GM19238 (cell line): ENCODE results near the gene EFCAB8.

Source experiments
- DNase-seq: peaks from one replicate; pipeline ENCODE4 v3.0.0; 2011; ENCODE audit warnings: low spot score; ENCODE audit not compliant: insufficient read length

EFCAB8 gene

DNA sequence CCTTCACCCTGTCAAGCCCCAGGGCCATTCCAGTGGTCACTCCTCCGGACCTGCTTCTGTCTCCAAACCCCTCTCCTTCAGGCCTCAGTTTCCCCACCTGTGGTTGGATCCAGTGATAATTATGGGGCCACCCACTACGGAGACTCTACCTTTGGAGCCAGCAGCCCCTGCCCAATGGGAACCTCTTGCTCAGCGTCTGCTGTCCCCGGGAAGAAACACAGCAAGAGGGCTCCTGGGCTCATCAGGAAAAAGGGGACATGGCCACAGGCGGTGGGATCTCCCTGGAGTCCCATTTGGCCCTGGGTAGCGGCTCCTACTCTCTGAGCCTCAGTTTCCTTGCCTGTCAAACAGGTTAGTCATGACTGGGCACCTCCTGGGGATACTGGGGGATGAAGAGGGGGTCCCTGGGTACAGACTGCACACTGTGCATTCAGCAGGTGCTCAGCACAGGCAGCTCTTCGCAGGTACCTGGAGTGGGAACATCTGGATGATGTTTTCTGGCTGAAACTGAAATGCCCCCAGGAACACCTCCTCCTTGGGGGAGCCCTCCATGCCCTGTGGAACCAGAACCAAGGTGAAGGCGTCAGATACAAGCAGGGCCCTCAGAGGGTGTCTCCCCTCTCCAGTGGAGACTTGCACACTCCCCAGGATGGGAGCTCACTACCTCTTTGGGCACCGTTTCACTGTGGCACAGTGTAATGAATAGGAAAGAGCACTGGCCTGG is 126.1 kb downstream of the EFCAB8 start:
- no peak for DNase-seq

DNA sequence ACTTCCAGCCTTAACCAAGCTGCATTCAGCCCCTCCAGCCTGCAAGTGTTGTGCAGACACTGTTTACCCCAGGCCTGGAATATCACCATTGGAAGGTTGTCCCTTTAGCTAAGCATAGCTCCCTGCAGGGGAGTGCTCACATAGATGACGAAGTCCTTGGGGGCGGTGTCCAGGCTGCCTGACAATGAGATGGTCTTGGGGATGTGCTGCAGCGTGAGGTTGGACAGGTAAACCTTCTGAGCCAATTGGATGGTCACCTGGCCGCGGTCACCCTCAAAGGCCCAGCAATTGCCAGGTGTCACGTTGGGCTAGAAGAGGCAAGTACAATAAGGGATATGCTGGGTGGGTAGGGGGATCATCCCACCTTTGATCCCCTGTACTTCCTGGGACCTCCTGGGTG is 126.9 kb downstream of the EFCAB8 start:
- no peak for DNase-seq

DNA sequence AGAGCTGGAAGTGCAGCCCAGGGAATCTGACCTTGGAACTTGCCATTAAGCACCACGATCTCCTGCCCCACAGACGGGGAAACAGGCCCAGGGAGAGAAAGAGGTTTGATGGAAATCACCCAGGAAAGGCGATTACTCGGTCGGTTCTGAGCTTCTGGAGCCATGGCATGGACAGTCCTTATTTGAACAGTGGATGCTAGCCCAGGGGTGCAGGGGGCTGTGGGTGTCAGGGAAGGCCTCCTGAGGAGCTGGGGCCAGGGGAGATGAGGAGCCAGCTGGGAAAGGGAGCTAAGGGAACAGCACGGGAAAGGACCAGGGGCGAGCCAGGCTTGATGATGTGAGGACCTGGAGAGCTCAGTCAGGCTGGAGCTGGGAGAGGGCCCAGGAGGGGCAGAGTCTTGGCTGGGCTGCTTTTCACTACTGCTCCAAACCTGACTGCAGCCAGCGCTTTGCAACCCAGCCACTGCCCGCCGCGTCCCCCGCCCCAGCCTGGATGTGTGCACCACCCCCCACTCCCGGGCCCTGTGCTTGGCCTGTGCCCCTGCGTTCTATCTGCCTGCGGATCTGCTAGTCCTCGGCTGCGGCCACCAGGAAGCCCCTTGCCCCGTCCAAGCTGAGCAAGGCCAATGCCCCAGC is 127.7 kb downstream of the EFCAB8 start:
- no peak for DNase-seq

- DNase-seq: no peak
Measured at GRCh38 chr20:32987044-32987825, 128.5 kb downstream of the EFCAB8 start.

DNA sequence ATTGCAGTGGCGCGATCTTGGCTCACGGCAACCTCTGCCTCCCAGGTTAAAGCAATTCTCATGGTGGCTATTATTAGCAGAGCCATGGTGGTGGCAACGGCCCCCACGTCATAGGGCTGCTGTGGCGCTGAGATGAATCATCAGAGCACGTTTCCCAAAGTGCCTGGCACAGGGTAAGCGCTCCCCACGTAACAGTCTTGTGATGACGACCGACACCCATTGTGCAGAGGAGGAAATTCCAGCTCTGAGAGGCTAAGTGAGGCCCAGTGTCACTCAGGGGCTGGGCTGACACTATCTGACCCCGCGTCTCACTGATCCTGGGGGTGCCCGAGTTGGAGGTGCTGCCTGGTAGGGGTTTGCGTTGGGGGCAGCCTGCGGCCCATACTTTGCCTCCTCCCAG is 129.3 kb downstream of the EFCAB8 start:
- DNase-seq: no peak

- no peak for DNase-seq
Measured at GRCh38 chr20:32989507-32990283, 131.0 kb downstream of the EFCAB8 start.

DNA sequence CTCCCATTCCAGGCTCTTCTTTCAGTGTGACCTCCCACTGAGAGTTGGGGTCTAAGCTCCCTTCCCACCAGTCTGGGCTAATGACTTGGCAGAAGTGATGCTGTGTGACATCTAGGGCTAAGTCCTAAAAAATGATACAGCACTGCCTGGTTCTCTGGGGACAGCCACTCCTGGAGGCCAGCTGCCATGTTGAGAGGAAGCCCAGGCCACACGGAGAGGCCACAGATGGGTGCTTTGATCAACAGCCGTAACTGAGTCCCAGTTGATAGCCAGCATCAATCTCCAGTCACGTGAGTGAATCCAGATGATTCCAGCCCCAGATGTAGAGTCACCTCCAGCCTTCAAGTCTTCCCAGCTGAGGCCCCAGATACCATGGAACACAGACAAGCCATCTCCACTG is 131.7 kb downstream of the EFCAB8 start:
- DNase-seq: no peak

DNA sequence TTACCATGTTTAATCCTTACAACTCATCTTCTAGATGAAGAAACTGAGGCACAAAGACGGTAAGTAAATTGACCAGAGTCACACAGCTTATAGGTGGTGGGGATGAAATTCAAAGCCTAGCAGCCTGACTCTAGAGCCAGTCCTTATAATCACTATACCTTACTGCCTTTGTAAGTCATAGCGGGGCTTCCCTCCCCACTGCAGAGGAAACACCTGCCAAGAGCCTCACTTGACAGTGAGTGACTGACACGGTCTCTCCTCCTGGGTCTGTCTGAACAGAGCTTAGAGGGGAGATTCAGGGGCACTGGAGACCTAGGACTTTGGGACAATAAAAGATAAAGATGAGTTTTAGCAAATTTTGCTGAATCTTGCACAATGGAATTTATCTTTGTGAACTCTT is 132.7 kb downstream of the EFCAB8 start:
- DNase-seq: no peak

DNA sequence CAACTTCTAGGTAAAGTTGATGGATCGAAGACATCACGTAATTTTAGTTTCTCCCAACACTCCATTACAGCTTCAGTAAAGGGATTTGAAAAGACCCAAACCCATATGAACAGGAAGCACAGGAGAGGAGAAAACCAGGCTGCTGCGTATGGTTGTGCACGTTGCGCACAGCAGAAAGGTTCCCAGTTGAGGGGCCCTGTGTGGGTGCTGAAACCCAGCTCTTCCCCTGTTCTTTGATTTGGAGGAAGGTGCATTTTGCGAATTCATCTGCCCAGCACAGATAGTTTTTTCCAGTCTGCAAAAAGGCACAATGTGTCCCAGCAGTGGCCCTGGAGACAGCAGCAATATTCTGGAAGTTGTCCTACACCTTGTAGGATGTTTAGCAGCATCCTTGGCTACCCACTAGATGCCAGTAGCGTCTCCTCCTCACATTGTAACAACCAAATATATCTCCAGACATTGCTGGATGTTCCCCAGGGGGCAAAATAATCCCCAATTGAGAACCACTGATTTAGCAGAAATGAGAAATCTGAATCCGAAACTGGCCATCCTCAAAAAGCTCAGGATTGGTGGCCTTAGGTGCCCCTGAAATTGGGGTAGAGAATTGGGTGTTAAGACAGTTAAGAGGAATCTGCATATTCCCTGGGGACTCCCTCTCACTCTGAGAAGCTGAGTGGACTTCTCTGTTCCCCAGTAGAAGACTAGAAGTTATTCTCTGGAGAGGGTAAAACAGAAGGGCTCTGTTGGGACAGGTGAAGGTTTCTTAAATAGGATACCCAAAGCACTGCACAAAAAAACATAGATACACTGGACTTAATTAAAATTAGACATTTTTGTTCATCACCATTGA is 133.3 kb downstream of the EFCAB8 start:
- DNase-seq: no peak

GRCh38 chr20:32993496-32994050 is 134.8 kb downstream of the EFCAB8 start:
- DNase-seq: no peak

DNA sequence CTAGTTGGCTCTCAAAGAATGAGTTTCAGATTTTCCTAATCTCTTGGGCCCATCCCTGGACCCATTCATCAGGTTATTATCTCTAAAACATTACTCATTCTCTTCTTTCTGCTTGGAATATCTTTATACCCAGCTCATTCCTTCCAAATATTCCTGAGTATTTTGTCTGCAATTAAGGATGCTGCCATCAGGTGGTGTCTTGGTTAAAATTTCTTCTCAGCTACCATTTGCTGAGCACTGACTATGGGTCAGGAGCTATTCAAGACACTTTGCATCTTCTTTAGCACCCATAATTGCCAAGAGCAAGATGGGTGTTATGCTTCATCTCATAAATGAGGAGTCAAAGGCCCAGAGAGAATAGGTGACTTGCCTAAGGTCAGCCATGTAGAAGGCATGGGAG is 137.1 kb downstream of the EFCAB8 start:
- DNase-seq: no peak

- DNase-seq: no peak
Measured at GRCh38 chr20:32997431-32997830, 138.7 kb downstream of the EFCAB8 start.

DNA sequence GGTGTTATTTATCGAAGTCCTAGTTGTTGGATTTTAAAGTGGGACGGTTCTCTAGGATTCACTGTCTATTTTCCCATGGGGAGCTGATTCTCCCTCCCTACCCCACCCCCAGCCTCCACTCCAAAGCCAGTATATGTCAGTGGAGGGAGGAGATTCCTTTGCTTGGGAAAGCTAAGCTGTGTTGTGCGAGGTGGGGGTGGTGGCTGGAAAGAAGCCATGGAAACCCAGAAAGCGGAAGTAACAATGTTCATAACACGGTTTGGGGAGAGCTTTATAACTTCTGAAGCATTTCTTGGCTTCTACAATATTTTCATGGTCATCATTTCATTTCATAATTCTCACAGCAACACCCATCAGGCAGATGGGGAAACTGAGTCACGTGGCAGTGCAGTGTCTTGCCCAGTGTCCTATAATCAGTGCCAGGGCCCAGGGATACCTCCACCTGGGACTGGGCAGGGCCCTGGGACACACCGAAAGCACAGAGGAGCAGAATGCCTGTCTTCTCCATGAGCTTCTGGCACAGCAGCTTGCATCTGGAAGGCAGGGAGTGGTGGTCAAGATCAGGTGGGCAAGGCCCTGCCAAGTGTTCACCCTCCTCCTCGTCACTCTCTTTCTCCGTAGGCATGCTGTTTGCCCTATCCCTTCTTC is 141.0 kb downstream of the EFCAB8 start:
- no peak for DNase-seq

DNA sequence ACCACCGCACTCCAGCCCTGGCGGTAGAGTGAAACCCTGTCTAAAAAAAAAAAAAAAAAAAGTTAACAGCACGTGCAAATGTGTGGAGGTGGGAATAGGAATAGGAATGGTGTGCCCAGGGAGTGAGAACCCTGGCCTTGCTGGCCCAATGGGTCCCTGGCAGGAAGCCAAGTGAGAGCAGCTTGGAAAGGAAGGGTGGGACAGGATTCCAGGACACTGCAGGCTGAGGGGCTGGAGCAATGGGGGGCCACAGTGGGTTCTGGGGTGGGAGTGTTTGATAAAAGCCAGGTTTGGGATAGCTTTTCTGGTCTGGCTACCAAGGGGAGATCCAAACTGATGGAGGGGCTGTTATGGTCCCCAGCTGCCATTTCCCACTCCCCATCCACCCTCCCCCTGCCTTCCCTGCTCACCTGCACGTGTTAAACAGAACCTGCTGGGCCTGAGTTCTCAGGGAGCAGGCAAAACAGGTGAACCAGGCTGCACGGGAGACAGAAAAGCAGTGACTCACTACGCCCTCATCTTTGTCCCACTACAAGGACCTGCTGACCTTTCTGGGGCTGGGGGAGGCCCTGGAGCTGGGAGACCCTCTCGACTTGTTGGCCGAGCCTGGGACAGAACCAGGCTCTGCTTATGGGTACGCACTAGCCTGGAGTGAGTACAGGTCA is 142.2 kb downstream of the EFCAB8 start:
- no peak for DNase-seq

- no peak for DNase-seq
Measured at GRCh38 chr20:33002087-33002808, 143.5 kb downstream of the EFCAB8 start.

GRCh38 chr20:33004141-33004751 is 145.5 kb downstream of the EFCAB8 start, which contains the start of gene SUN5:
SUN5 (minus strand) TSS chr20:33004433; CDS start chr20:33004340, 93 bp downstream.
- DNase-seq: no peak

DNA sequence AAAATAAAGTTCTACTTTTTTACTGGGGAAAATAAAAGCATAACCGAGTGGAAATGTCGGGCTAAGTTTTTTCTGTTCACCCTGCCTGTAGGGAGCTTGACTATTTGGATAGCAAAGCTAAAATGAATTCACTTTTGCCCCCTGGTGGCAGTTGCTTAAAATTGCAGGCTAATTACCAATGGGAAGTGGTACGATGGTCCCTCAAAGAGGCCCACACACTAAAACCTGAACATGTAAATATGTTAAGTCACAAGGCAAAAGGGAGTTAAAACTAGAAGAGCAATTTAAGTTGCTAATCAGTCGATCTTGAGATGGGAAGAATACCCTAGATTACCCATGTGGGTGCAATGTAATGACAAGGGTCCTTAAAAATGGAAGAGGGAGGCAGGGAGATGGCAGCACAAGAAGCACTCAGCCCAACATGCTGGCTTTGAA is 146.4 kb downstream of the EFCAB8 start:
- DNase-seq: peak; percentile 34
